Osteoblast (primary cell): Measurements from ENCODE around the gene SHLD1. TPM values are rescaled to one million over a fixed set of nuclear protein-coding genes. Genes with fewer than 3 reads are reported as not detected.
"Not testable (repeated sequence)": the region's sequence is repeated elsewhere in the genome, so short reads cannot be mapped to it uniquely, and the experiment has no call there.

Source experiments
- DNase-seq: peaks from one replicate; pipeline ENCODE4 v3.0.0; 2011; ENCODE audit warnings: low spot score, mixed read lengths; ENCODE audit not compliant: insufficient read length; ENCODE audit errors: missing footprints
- H2AFZ ChIP-seq: 2 replicates; pipeline ENCODE4 v1.6.0; 2011; ENCODE audit warnings: mild to moderate bottlenecking, low read length
- H3K27ac ChIP-seq: 2 replicates; pipeline ENCODE4 v1.5.1; 2011; ENCODE audit warnings: mild to moderate bottlenecking, low read depth, low read length, moderate library complexity
- H3K27me3 ChIP-seq: 2 replicates; pipeline ENCODE4 v1.6.0; 2012; ENCODE audit warnings: mild to moderate bottlenecking, control low read depth, inconsistent platforms, low read length, moderate library complexity; ENCODE audit not compliant: insufficient read depth
- H3K36me3 ChIP-seq: 2 replicates; pipeline ENCODE4 v1.5.1; 2011; ENCODE audit warnings: mild to moderate bottlenecking, low read length, control low read depth, moderate library complexity; ENCODE audit not compliant: insufficient read depth
- H3K4me1 ChIP-seq: 2 replicates; pipeline ENCODE4 v1.5.1; 2011; ENCODE audit warnings: mild to moderate bottlenecking, low read length, control low read depth, moderate library complexity; ENCODE audit not compliant: insufficient read depth
- H3K4me2 ChIP-seq: 2 replicates; pipeline ENCODE4 v1.6.0; 2011; ENCODE audit warnings: mild to moderate bottlenecking, low read length; ENCODE audit not compliant: insufficient read depth
- H3K4me3 ChIP-seq: fragments of 200-600 bp; sonication (generic); 3 replicates; pipeline ENCODE4 v1.5.1; 2012; ENCODE audit warnings: mild to moderate bottlenecking, low read length, inconsistent platforms; ENCODE audit not compliant: insufficient read depth
- H3K79me2 ChIP-seq: 2 replicates; pipeline ENCODE4 v1.6.0; 2012; ENCODE audit warnings: mild to moderate bottlenecking, low read length, control low read depth, inconsistent platforms; ENCODE audit not compliant: insufficient read depth
- H3K9me3 ChIP-seq: 2 replicates; pipeline ENCODE4 v1.5.1; 2011; ENCODE audit warnings: low read depth, low read length, control low read depth
- H4K20me1 ChIP-seq: 2 replicates; pipeline ENCODE4 v1.6.0; 2012; ENCODE audit warnings: mild to moderate bottlenecking, low read length, control low read depth; ENCODE audit not compliant: insufficient read depth
- total RNA-seq: library from RNA; depleted of rRNA; stranded (reverse); fragments of >200 nt; gene quantifications from 2 replicates; pipeline ENCODE4 v1.2.3, GENCODE V29; 2012
- TF ChIP-seq, protein P1 (sequence below): IDR thresholded peaks from 2 replicates; pipeline ENCODE4 v1.5.1; 2011; ENCODE audit warnings: mild to moderate bottlenecking, low read depth, low read length, moderate library complexity; ENCODE audit errors: extremely low read depth

Gene SHLD1
- total RNA-seq, 1 donor = 1.4 TPM

DNA sequence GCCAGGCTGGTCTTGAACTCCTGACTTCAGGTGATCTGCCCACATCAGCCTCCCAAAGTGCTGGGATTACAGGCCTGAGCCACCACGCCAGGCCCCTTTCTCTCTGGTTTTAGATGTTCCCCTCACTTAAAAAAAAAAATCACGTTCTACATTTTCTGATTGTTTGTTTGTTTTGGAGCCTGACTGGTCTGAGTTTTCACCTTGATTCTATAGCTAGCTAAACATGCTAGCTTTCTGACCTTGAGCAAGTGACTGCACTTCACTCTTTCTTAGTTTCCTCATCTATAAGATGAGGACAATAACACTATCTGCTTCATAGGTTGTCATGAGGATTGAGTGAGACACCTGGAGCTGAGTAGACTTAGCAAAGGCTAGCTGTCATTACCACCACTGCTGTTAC is 43.7 kb downstream of the SHLD1 start:
- Histone ChIP-seq H3K4me2 (no peak overlapping the region), H3K36me3 (no peaks in the 10 kb centered on the region), H3K4me1 (no peaks in the 10 kb centered on the region), H3K27ac (no peak overlapping the region), H4K20me1 (no peaks in the 10 kb centered on the region), H2AFZ (no peak overlapping the region), H3K79me2 (no peaks in the 10 kb centered on the region), H3K9me3 (no peaks in the 10 kb centered on the region), H3K27me3 (no peaks in the 10 kb centered on the region), H3K4me3 (no peak overlapping the region)
- TF ChIP-seq, protein P1, sequence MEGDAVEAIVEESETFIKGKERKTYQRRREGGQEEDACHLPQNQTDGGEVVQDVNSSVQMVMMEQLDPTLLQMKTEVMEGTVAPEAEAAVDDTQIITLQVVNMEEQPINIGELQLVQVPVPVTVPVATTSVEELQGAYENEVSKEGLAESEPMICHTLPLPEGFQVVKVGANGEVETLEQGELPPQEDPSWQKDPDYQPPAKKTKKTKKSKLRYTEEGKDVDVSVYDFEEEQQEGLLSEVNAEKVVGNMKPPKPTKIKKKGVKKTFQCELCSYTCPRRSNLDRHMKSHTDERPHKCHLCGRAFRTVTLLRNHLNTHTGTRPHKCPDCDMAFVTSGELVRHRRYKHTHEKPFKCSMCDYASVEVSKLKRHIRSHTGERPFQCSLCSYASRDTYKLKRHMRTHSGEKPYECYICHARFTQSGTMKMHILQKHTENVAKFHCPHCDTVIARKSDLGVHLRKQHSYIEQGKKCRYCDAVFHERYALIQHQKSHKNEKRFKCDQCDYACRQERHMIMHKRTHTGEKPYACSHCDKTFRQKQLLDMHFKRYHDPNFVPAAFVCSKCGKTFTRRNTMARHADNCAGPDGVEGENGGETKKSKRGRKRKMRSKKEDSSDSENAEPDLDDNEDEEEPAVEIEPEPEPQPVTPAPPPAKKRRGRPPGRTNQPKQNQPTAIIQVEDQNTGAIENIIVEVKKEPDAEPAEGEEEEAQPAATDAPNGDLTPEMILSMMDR = no peak
- DNase-seq = no peak

DNA sequence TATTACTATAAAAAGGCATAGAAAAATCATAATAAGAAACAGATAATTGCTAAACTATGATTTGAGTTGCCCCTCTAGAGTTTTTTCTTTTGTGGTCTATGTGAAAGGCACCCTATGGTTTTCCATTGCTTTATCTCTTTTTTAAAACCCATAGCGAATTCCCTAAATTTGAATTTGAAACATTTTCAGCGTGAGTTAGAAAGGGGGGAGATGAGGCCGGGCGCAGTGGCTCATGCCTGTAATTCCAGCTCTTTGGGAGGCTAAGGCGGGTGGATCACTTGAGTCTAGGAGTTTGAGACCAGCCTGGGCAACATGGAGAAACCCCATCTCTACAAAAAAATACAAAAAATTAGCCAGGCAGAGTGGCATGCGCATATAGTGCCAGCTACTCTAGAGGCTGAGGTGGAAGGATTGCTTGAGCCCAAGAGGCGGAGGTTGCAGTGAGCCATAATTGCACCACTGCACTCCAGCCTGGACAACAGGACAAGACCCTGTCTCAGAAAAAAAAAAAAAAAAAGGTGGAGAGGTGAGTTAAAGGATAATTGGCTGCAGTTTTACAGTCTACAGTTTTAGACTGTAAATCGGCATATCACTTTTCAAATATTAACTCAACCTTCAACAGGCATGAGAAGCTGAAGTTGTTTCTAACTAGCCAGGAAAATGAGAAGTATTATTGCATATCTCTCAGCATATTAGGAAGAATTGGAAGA is 46.3 kb downstream of the SHLD1 start:
- H3K4me2 ChIP-seq = no peak overlapping the region
- H3K9me3 ChIP-seq = no peaks in the 10 kb centered on the region
- no peak overlapping the region for H3K4me3 ChIP-seq
- no peaks in the 10 kb centered on the region for H4K20me1 ChIP-seq
- H3K27me3 ChIP-seq = no peaks in the 10 kb centered on the region
- H3K27ac ChIP-seq = no peak overlapping the region
- DNase-seq = no peak
- no peaks in the 10 kb centered on the region for H3K79me2 ChIP-seq
- H2AFZ ChIP-seq = no peak overlapping the region
- no peaks in the 10 kb centered on the region for H3K4me1 ChIP-seq
- H3K36me3 ChIP-seq = no peaks in the 10 kb centered on the region
- TF ChIP-seq, protein P1 = no peak

DNA sequence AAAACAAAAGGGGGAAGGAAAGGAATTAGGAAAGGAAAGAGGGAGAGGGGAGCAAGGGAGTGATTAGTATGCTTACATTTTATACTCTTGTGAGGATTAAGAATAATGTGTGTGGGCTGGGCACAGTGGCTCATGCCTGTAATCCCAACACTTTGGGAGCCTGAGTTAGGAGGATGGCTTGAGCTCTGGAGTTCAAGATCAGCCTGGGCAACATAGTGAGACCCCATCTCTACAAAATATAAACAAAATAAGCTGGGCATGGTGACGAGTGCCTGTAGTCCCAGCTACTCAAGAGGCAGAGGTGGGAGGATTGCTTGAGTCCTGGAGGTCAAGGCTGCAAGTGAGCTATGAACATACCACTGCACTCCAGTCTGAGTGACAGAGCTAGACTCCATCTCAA is 47.0 kb downstream of the SHLD1 start:
- Histone ChIP-seq H3K9me3 (no peaks in the 10 kb centered on the region), H3K27ac (no peak overlapping the region), H3K4me3 (no peak overlapping the region), H3K4me2 (no peak overlapping the region), H3K4me1 (no peaks in the 10 kb centered on the region), H2AFZ (no peak overlapping the region), H3K27me3 (no peaks in the 10 kb centered on the region), H3K36me3 (no peaks in the 10 kb centered on the region), H4K20me1 (no peaks in the 10 kb centered on the region), H3K79me2 (no peaks in the 10 kb centered on the region)
- TF ChIP-seq, protein P1 = no peak
- DNase-seq = no peak

GRCh38 chr20:5797843-5798462 is 47.8 kb downstream of the SHLD1 start:
- Histone ChIP-seq H3K36me3 (no peaks in the 10 kb centered on the region), H2AFZ (no peak overlapping the region)

GRCh38 chr20:5803754-5804303 is 53.6 kb downstream of the SHLD1 start:
- DNase-seq, H3K36me3 ChIP-seq, H3K79me2 ChIP-seq, H2AFZ ChIP-seq, H3K4me2 ChIP-seq, H3K9me3 ChIP-seq, H4K20me1 ChIP-seq, H3K4me3 ChIP-seq, H3K4me1 ChIP-seq, H3K27ac ChIP-seq, H3K27me3 ChIP-seq: not testable (repeated sequence)

More at GRCh38 chr20:5797843-5798462, 47.8 kb downstream of the SHLD1 start:
- H3K4me1 ChIP-seq = no peaks in the 10 kb centered on the region
- H3K4me2 ChIP-seq = no peak overlapping the region
- no peak overlapping the region for H3K4me3 ChIP-seq
- H3K27ac ChIP-seq = no peak overlapping the region
- H3K79me2 ChIP-seq = no peaks in the 10 kb centered on the region
- H3K9me3 ChIP-seq = no peaks in the 10 kb centered on the region
- TF ChIP-seq, protein P1 = no peak
- no peaks in the 10 kb centered on the region for H3K27me3 ChIP-seq
- H4K20me1 ChIP-seq = no peaks in the 10 kb centered on the region
- DNase-seq = peak; percentile 21
